ENCODE measurements around the gene KRT78.

KRT78 gene

GRCh38 chr12:52824741-52825410, 23.9 kb downstream of the KRT78 start:
- DNase-seq (ENCODE audit: low read depth) = no peak

GRCh38 chr12:52823761-52824450, 24.9 kb downstream of the KRT78 start:
- DNase-seq (ENCODE audit: low read depth) = no peak

GRCh38 chr12:52822771-52823510, 25.9 kb downstream of the KRT78 start:
- DNase-seq (ENCODE audit: low read depth) = no peak

- no peak for DNase-seq (ENCODE audit: low read depth)
Observed at GRCh38 chr12:52821826-52822660, 26.8 kb downstream of the KRT78 start.

GRCh38 chr12:52821071-52821730, 27.6 kb downstream of the KRT78 start:
- DNase-seq (ENCODE audit: low read depth) = no peak

- no peak for DNase-seq (ENCODE audit: low read depth)
Observed at GRCh38 chr12:52820521-52820920, 28.3 kb downstream of the KRT78 start.

- no peak for DNase-seq (ENCODE audit: low read depth)
Observed at GRCh38 chr12:52819731-52820510, 28.9 kb downstream of the KRT78 start.

- no peak for DNase-seq (ENCODE audit: low read depth)
Observed at GRCh38 chr12:52818887-52819420, 29.8 kb downstream of the KRT78 start.

GRCh38 chr12:52818388-52818787, 30.4 kb downstream of the KRT78 start:
- DNase-seq (ENCODE audit: low read depth) = no peak

GRCh38 chr12:52817699-52818238, 31.0 kb downstream of the KRT78 start:
- no peak for DNase-seq (ENCODE audit: low read depth)

GRCh38 chr12:52817003-52817698, 31.6 kb downstream of the KRT78 start:
- DNase-seq (ENCODE audit: low read depth) = no peak

GRCh38 chr12:52815676-52816588, 32.9 kb downstream of the KRT78 start:
- DNase-seq (ENCODE audit: low read depth) = no peak

- DNase-seq (ENCODE audit: low read depth) = no peak
Observed at GRCh38 chr12:52815161-52815560, 33.6 kb downstream of the KRT78 start.

- DNase-seq (ENCODE audit: low read depth) = no peak
Observed at GRCh38 chr12:52814710-52815155, 34.1 kb downstream of the KRT78 start.

GRCh38 chr12:52813885-52814709, 34.7 kb downstream of the KRT78 start, which contains the start of gene KRT4:
Gene KRT4, minus strand, starts transcription at chr12:52814116. Its CDS starts 58 bp downstream, at chr12:52814058.
- no peak for DNase-seq (ENCODE audit: low read depth)

GRCh38 chr12:52813203-52813819, 35.5 kb downstream of the KRT78 start:
- no peak for DNase-seq (ENCODE audit: low read depth)

GRCh38 chr12:52812749-52813148, 36.0 kb downstream of the KRT78 start:
- DNase-seq (ENCODE audit: low read depth) = no peak
